Testis (tissue), 2 donors: Measurements from ENCODE around the gene TMEM201.

ENCODE experiments used
- POLR2A ChIP-seq: fragments of 450-650 bp; IDR thresholded peaks from one replicate; pipeline ENCODE4 v1.6.1; 2017; ENCODE audit warnings: antibody characterized with exemption, mild to moderate bottlenecking, moderate library complexity
- TF ChIP-seq, protein P1 (sequence below), 3 experiments: fragments of 450-650 bp in 2 of 3; fragments of 200-600 bp in 1 of 3; sonication (generic) in 1 of 3; IDR thresholded peaks; one replicate each; pipeline ENCODE4 v1.5.1; 2016 to 2019; ENCODE audit warnings: antibody characterized with exemption in 3 of 3, mild to moderate bottlenecking in 2 of 3, moderate library complexity in 1 of 3

GRCh38 chr1:9607352-9607751 lies 18.6 kb downstream of the TMEM201 start:
- TF ChIP-seq, protein P1, sequence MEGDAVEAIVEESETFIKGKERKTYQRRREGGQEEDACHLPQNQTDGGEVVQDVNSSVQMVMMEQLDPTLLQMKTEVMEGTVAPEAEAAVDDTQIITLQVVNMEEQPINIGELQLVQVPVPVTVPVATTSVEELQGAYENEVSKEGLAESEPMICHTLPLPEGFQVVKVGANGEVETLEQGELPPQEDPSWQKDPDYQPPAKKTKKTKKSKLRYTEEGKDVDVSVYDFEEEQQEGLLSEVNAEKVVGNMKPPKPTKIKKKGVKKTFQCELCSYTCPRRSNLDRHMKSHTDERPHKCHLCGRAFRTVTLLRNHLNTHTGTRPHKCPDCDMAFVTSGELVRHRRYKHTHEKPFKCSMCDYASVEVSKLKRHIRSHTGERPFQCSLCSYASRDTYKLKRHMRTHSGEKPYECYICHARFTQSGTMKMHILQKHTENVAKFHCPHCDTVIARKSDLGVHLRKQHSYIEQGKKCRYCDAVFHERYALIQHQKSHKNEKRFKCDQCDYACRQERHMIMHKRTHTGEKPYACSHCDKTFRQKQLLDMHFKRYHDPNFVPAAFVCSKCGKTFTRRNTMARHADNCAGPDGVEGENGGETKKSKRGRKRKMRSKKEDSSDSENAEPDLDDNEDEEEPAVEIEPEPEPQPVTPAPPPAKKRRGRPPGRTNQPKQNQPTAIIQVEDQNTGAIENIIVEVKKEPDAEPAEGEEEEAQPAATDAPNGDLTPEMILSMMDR (IDR thresholded peaks at IDR 0.05), result no peak
- TF ChIP-seq POLR2A, result no peak
